SJSA1 (cell line): ENCODE results near the gene DECR2. TPM values are rescaled to one million over a fixed set of nuclear protein-coding genes. Genes with fewer than 3 reads are reported as not detected.
"Not testable (repeated sequence)": the region's sequence is repeated elsewhere in the genome, so short reads cannot be mapped to it uniquely, and the experiment has no call there.

Experiments
- DNase-seq, 2 experiments: peaks; one replicate each; pipeline ENCODE4 v3.0.0-alpha.2; 2015 to 2020; ENCODE audit warnings: low spot score in 2 of 2, low read depth in 1 of 2
- H3K27ac ChIP-seq: fragments of 250-450 bp; sonication (Bioruptor Pico); 2 replicates; pipeline ENCODE4 v1.5.1; 2020; ENCODE audit warnings: mild to moderate bottlenecking, moderate library complexity
- H3K27me3 ChIP-seq: fragments of 250-450 bp; sonication (Bioruptor Pico); replicated peaks from 2 replicates; pipeline ENCODE4 v1.5.1; 2020; ENCODE audit warnings: mild to moderate bottlenecking, moderate library complexity
- H3K36me3 ChIP-seq: fragments of 250-450 bp; sonication (Bioruptor Pico); 2 replicates; pipeline ENCODE4 v1.5.1; 2020; ENCODE audit warnings: mild to moderate bottlenecking
- H3K4me1 ChIP-seq: fragments of 250-450 bp; sonication (Bioruptor Pico); replicated peaks from 2 replicates; pipeline ENCODE4 v1.6.1; 2021; ENCODE audit warnings: mild to moderate bottlenecking
- H3K4me3 ChIP-seq: fragments of 250-450 bp; sonication (Bioruptor Pico); 2 replicates; pipeline ENCODE4 v1.5.1; 2020; ENCODE audit warnings: mild to moderate bottlenecking
- H3K9me3 ChIP-seq: fragments of 250-450 bp; sonication (Bioruptor Pico); replicated peaks from 2 replicates; pipeline ENCODE4 v1.5.1; 2020; ENCODE audit warnings: mild to moderate bottlenecking
- total RNA-seq: library from RNA; depleted of rRNA; stranded (reverse); fragments of >200 nt; shearing (Covaris generic); gene quantifications from 2 replicates; pipeline ENCODE4 v1.2.3, GENCODE V29; 2014

Gene DECR2
- total RNA-seq, 1 experiment from 2014 or later: 5.8 TPM

- Histone ChIP-seq H3K27me3 (peaks cover 10% of the 10 kb centered on the region), H3K4me1 (peaks cover 3% of the 10 kb centered on the region; the same call in 1 of the 2 replicates), H3K4me3 (no peak overlapping the region), H3K36me3 (peaks cover 7% of the 10 kb centered on the region), H3K9me3 (no peaks in the 10 kb centered on the region), H3K27ac (no peak overlapping the region)
- peak; percentile 61 to 81 for DNase-seq
These were observed 39.6 kb upstream of the DECR2 start for GRCh38 chr16:361872-362701.

GRCh38 chr16:362702-362999 lies 39.0 kb upstream of the DECR2 start:
- H3K27ac ChIP-seq, DNase-seq, H3K4me3 ChIP-seq, H3K9me3 ChIP-seq, H3K4me1 ChIP-seq: not testable (repeated sequence)
- Histone ChIP-seq H3K27me3 (peaks cover 10% of the 10 kb centered on the region), H3K36me3 (peaks cover 13% of the 10 kb centered on the region)

GRCh38 chr16:363110-363765 lies 38.4 kb upstream of the DECR2 start:
- H3K4me3 ChIP-seq: no peak overlapping the region
- H3K27me3 ChIP-seq: peaks cover 10% of the 10 kb centered on the region
- no peak overlapping the region for H3K27ac ChIP-seq
- no peaks in the 10 kb centered on the region for H3K9me3 ChIP-seq
- peaks cover 19% of the 10 kb centered on the region for H3K36me3 ChIP-seq
- peaks cover 3% of the 10 kb centered on the region; the same call in 1 of the 2 replicates for H3K4me1 ChIP-seq
- no peak for DNase-seq

GRCh38 chr16:363766-364490 lies 37.8 kb upstream of the DECR2 start:
- no peak for DNase-seq
- H3K4me1 ChIP-seq: peaks cover 3% of the 10 kb centered on the region; the same call in 1 of the 2 replicates
- H3K27ac ChIP-seq: no peak overlapping the region
- no peak overlapping the region for H3K4me3 ChIP-seq
- peaks cover 26% of the 10 kb centered on the region for H3K36me3 ChIP-seq
- no peaks in the 10 kb centered on the region for H3K9me3 ChIP-seq
- H3K27me3 ChIP-seq: peaks cover 10% of the 10 kb centered on the region

- Histone ChIP-seq H3K9me3 (no peaks in the 10 kb centered on the region), H3K36me3 (peaks cover 32% of the 10 kb centered on the region), H3K27ac (no peak overlapping the region), H3K4me1 (peaks cover 3% of the 10 kb centered on the region; the same call in 1 of the 2 replicates), H3K27me3 (peaks cover 10% of the 10 kb centered on the region), H3K4me3 (no peak overlapping the region)
- DNase-seq: no peak
These were observed 36.8 kb upstream of the DECR2 start for GRCh38 chr16:364595-365491.

GRCh38 chr16:366476-366875 lies 35.2 kb upstream of the DECR2 start:
- H3K4me3 ChIP-seq: no peak overlapping the region
- peaks cover 10% of the 10 kb centered on the region for H3K27me3 ChIP-seq
- DNase-seq: no peak
- no peak overlapping the region for H3K27ac ChIP-seq
- peaks cover 7% of the 10 kb centered on the region; the same call in 1 of the 2 replicates for H3K4me1 ChIP-seq
- H3K36me3 ChIP-seq: peaks cover 38% of the 10 kb centered on the region
- no peaks in the 10 kb centered on the region for H3K9me3 ChIP-seq

GRCh38 chr16:367333-367903 lies 34.3 kb upstream of the DECR2 start:
- Histone ChIP-seq H3K9me3 (no peaks in the 10 kb centered on the region), H3K27ac (no peak overlapping the region), H3K27me3 (peaks cover 10% of the 10 kb centered on the region), H3K4me3 (no peak overlapping the region), H3K36me3 (peaks cover 47% of the 10 kb centered on the region), H3K4me1 (peaks cover 4% of the 10 kb centered on the region; the same call in 1 of the 2 replicates)
- DNase-seq: no peak

- Histone ChIP-seq H3K9me3 (no peaks in the 10 kb centered on the region), H3K36me3 (peaks cover 54% of the 10 kb centered on the region)
- DNase-seq: no peak
These were observed 33.1 kb upstream of the DECR2 start for GRCh38 chr16:368388-369158.

GRCh38 chr16:369275-369865 lies 32.3 kb upstream of the DECR2 start:
- Histone ChIP-seq H3K4me3 (no peak overlapping the region), H3K27me3 (no peaks in the 10 kb centered on the region), H3K4me1 (peaks cover 4% of the 10 kb centered on the region; the same call in 1 of the 2 replicates), H3K27ac (no peak overlapping the region), H3K36me3 (peaks cover 62% of the 10 kb centered on the region), H3K9me3 (no peaks in the 10 kb centered on the region)
- no peak for DNase-seq

More at GRCh38 chr16:368388-369158, 33.1 kb upstream of the DECR2 start:
- Histone ChIP-seq H3K4me3 (no peak overlapping the region), H3K27me3 (peaks cover 3% of the 10 kb centered on the region), H3K27ac (no peak overlapping the region), H3K4me1 (peaks cover 4% of the 10 kb centered on the region; the same call in 1 of the 2 replicates)

GRCh38 chr16:369866-370436 lies 31.7 kb upstream of the DECR2 start:
- Histone ChIP-seq H3K4me1 (peaks cover 4% of the 10 kb centered on the region; the same call in 1 of the 2 replicates), H3K27me3 (no peaks in the 10 kb centered on the region), H3K4me3 (no peak overlapping the region), H3K36me3 (peaks cover 68% of the 10 kb centered on the region), H3K27ac (no peak overlapping the region), H3K9me3 (no peaks in the 10 kb centered on the region)
- no peak for DNase-seq

GRCh38 chr16:370443-370842 lies 31.2 kb upstream of the DECR2 start, which contains the start of gene MRPL28:
Gene MRPL28 (minus strand): TSS chr16:370538. CDS start chr16:370218, 320 bp downstream.
- no peak within 1 kb of the TSS for H3K27ac ChIP-seq
- no peaks in the 10 kb centered on the region for H3K9me3 ChIP-seq
- peak; percentile 89 to 94 for DNase-seq

More at GRCh38 chr16:370443-370842, 31.2 kb upstream of the DECR2 start, which contains the start of gene MRPL28:
- Histone ChIP-seq H3K4me3 (peak within 1 kb of the TSS; percentile 21), H3K27me3 (no peaks in the 10 kb centered on the region), H3K36me3 (peaks cover 70% of the 10 kb centered on the region), H3K4me1 (peaks cover 4% of the 10 kb centered on the region; the same call in 1 of the 2 replicates)
